ENCODE data around the gene HOXA3.

HOXA3 gene

GRCh38 chr7:27101171-27101956, 51.0 kb downstream of the HOXA3 start:
- DNase-seq, result no peak

- no peak for DNase-seq
Measured at GRCh38 chr7:27100694-27101170, 51.7 kb downstream of the HOXA3 start.

GRCh38 chr7:27099453-27100370, 52.7 kb downstream of the HOXA3 start:
- DNase-seq, result no peak

GRCh38 chr7:27098578-27099451, 53.6 kb downstream of the HOXA3 start:
- no peak for DNase-seq

GRCh38 chr7:27097686-27098577, 54.5 kb downstream of the HOXA3 start:
- no peak for DNase-seq

- DNase-seq, result no peak
Measured at GRCh38 chr7:27096768-27097514, 55.4 kb downstream of the HOXA3 start.

GRCh38 chr7:27095897-27096767, 56.3 kb downstream of the HOXA3 start, which contains the start of gene HOXA1:
TSS of gene HOXA1 (minus strand) at chr7:27096000. CDS start at chr7:27095912, 88 bp downstream.
- peak; percentile 71 for DNase-seq

GRCh38 chr7:27095050-27095896, 57.1 kb downstream of the HOXA3 start:
- no peak for DNase-seq

- no peak for DNase-seq
Measured at GRCh38 chr7:27094304-27095049, 57.9 kb downstream of the HOXA3 start.

GRCh38 chr7:27093184-27093895, 59.0 kb downstream of the HOXA3 start:
- no peak for DNase-seq

- no peak for DNase-seq
Measured at GRCh38 chr7:27092819-27093110, 59.6 kb downstream of the HOXA3 start.

- DNase-seq, result no peak
Measured at GRCh38 chr7:27091941-27092818, 60.2 kb downstream of the HOXA3 start.

GRCh38 chr7:27091105-27091504, 61.3 kb downstream of the HOXA3 start:
- DNase-seq, result no peak

GRCh38 chr7:27088002-27088922, 64.1 kb downstream of the HOXA3 start:
- DNase-seq, result no peak

GRCh38 chr7:27083646-27084045, 68.7 kb downstream of the HOXA3 start:
- no peak for DNase-seq

All from central memory CD4-positive, alpha-beta T cell (primary cell).